Naive thymus-derived CD4-positive, alpha-beta T cell (primary cell): Measurements from ENCODE around the gene TUBGCP3. TPM values are rescaled to one million over a fixed set of nuclear protein-coding genes. Genes with fewer than 3 reads are reported as not detected.
"Not testable (repeated sequence)": the region's sequence is repeated elsewhere in the genome, so short reads cannot be mapped to it uniquely, and the experiment has no call there.

Experiments
- ATAC-seq: fragments of 150-1000 bp; cut with Tn5 transposase; 2 replicates; pipeline ENCODE4 v1.10.0; 2021; ENCODE audit warnings: mild to moderate bottlenecking, moderate library complexity
- CTCF ChIA-PET: fragments of 350-600 bp; sonication (Branson Sonifier 250); formaldehyde crosslinking; loops from one replicate; lab custom pipeline; 2021; ENCODE audit warnings: antibody characterized with exemption; lab: Charles Lee
- POLR2A ChIA-PET: fragments of 350-600 bp; sonication (Branson Sonifier 250); formaldehyde crosslinking; loops from one replicate; lab custom pipeline; 2021; ENCODE audit warnings: antibody characterized with exemption, inconsistent platforms; lab: Charles Lee
- DNase-seq, 9 donors: peaks; one replicate each; pipeline versions ENCODE4 v3.0.0 to v3.0.0-alpha.2; 2020 to 2022; ENCODE audit warnings: mixed read lengths in 1 of 9
- H3K27ac ChIP-seq: one replicate; pipeline ENCODE4 v1.7.0; 2013; ENCODE audit warnings: mild to moderate bottlenecking, low read depth, low read length, moderate library complexity
- H3K27me3 ChIP-seq, 2 donors: one replicate each; pipeline ENCODE4 v1.7.0; 2013; ENCODE audit warnings: low read length in 2 of 2, mild to moderate bottlenecking in 2 of 2, moderate library complexity in 2 of 2; ENCODE audit not compliant: control insufficient read depth in 2 of 2, insufficient read depth in 2 of 2
- H3K36me3 ChIP-seq, 3 experiments: 1 replicate in 2 of 3; 2 replicates in 1 of 3; pipeline ENCODE4 v1.7.0; 2013; ENCODE audit warnings: low read length in 3 of 3, mild to moderate bottlenecking in 3 of 3, moderate library complexity in 1 of 3; ENCODE audit not compliant: insufficient read depth in 3 of 3, control insufficient read depth in 2 of 3
- H3K4me1 ChIP-seq, 2 donors: one replicate each; pipeline ENCODE4 v1.7.0; 2013; ENCODE audit warnings: low read length in 2 of 2, mild to moderate bottlenecking in 2 of 2, moderate library complexity in 1 of 2; ENCODE audit not compliant: control insufficient read depth in 2 of 2, insufficient read depth in 2 of 2
- H3K4me3 ChIP-seq: 2 replicates; pipeline ENCODE4 v1.7.0; 2013; ENCODE audit warnings: mild to moderate bottlenecking, low read length
- H3K9me3 ChIP-seq, 3 experiments: 1 replicate in 2 of 3; 2 replicates in 1 of 3; pipeline ENCODE4 v1.7.0; 2013; ENCODE audit warnings: low read length in 3 of 3; ENCODE audit not compliant: control insufficient read depth in 2 of 3
- H3K27ac Mint-ChIP-seq, 9 donors: one replicate each; pipeline ENCODE4 v1.8.0; 2020 to 2022; ENCODE audit warnings: mixed read lengths in 9 of 9, mild to moderate bottlenecking in 8 of 9, moderate library complexity in 5 of 9, inconsistent platforms in 2 of 9
- H3K27me3 Mint-ChIP-seq, 5 donors: one replicate each; pipeline ENCODE4 v1.8.0; 2021 to 2022; ENCODE audit warnings: mixed read lengths in 5 of 5, mild to moderate bottlenecking in 1 of 5
- H3K36me3 Mint-ChIP-seq, 5 donors: one replicate each; pipeline ENCODE4 v1.8.0; 2020 to 2022; ENCODE audit warnings: mixed read lengths in 5 of 5, mild to moderate bottlenecking in 3 of 5, inconsistent platforms in 1 of 5
- H3K4me1 Mint-ChIP-seq, 7 donors: one replicate each; pipeline ENCODE4 v1.8.0; 2020 to 2022; ENCODE audit warnings: mixed read lengths in 7 of 7, mild to moderate bottlenecking in 3 of 7, inconsistent platforms in 1 of 7
- H3K4me3 Mint-ChIP-seq, 10 donors: one replicate each; pipeline ENCODE4 v1.8.0; 2020 to 2022; ENCODE audit warnings: mild to moderate bottlenecking in 10 of 10, mixed read lengths in 10 of 10, moderate library complexity in 6 of 10, inconsistent platforms in 2 of 10
- H3K9me3 Mint-ChIP-seq, 11 donors: one replicate each; pipeline ENCODE4 v1.8.0; 2020 to 2022; ENCODE audit warnings: mixed read lengths in 11 of 11, mild to moderate bottlenecking in 4 of 11, inconsistent platforms in 1 of 11, moderate library complexity in 1 of 11
- intact Hi-C, 2 donors: fragments of 100-400 bp; cut with micrococcal nuclease; formaldehyde crosslinking; loops; one replicate each; pipeline ENCODE4 v1.15.1; 2023
- polyA plus RNA-seq, 2 donors: library from polyadenylated mRNA; unstranded; fragments of 300-500 nt; fragmentation: Illumina TruSeq; gene quantifications; one replicate each; pipeline ENCODE4 v1.2.3, GENCODE V29; 2021
- total RNA-seq, 6 experiments: library from RNA in 5 of 6; stranded (reverse) in 5 of 6; gene quantifications; 1 replicate in 5 of 6; 2 replicates in 1 of 6; pipeline ENCODE4 v1.2.3 and lab custom pipeline; 2021 to 2026

The TUBGCP3 gene
- total and polyA plus RNA-seq, 7 experiments from 2014 or later: 15.4 to 56.7 (median 43.5) TPM

- ChIA-PET POLR2A (no interaction called here), CTCF (no interaction called here)
- Histone ChIP-seq H3K9me3 (no peaks in the 10 kb centered on the region), H3K27ac (no peak overlapping the region), H3K27me3 (no peaks in the 10 kb centered on the region), H3K36me3 (peaks cover 0 to 37% (median 4%) of the 10 kb centered on the region in 3 experiments), H3K4me1 (no peaks in the 10 kb centered on the region), H3K4me3 (no peak overlapping the region)
- peaks cover 0 to 60% (median 42%) of the 10 kb centered on the region in 5 donors for H3K36me3 Mint-ChIP-seq
- ATAC-seq (no peak), DNase-seq (no peak)
- intact Hi-C loops: no loop called here
- H3K4me3 Mint-ChIP-seq: no peak overlapping the region
- no peaks in the 10 kb centered on the region for H3K4me1 Mint-ChIP-seq
- H3K9me3 Mint-ChIP-seq: no peaks in the 10 kb centered on the region
- H3K27ac Mint-ChIP-seq: no peak overlapping the region
- H3K27me3 Mint-ChIP-seq: no peaks in the 10 kb centered on the region
Measured at GRCh38 chr13:112496166-112496565, 91.8 kb downstream of the TUBGCP3 start.

DNA sequence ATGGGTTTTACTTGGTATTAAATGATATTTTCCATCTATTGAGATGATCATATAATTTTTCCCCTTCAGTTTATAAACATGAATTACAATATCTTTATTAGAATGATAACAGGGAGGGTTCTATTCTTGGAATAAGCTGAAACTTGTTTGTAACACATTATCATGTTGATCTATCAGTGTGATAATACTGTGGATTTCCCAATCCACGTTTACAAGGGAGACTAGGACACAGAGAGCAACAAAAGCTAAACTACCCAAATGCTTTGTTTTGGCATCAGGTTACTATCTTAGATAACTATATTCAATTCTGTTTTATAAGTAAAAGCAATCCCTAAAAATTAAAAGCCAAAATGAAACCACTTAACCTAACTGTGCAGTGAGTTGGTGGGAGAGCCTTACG lies 92.5 kb downstream of the TUBGCP3 start:
- POLR2A ChIA-PET: no interaction called here
- CTCF ChIA-PET: no interaction called here
- Mint-ChIP-seq H3K27me3 (no peaks in the 10 kb centered on the region), H3K27ac (no peak overlapping the region), H3K36me3 (peaks cover 0 to 59% (median 42%) of the 10 kb centered on the region in 5 donors), H3K4me1 (no peaks in the 10 kb centered on the region), H3K9me3 (no peaks in the 10 kb centered on the region), H3K4me3 (no peak overlapping the region)
- Histone ChIP-seq H3K4me3 (no peak overlapping the region), H3K9me3 (no peaks in the 10 kb centered on the region), H3K36me3 (peaks cover 0 to 37% (median 4%) of the 10 kb centered on the region in 3 experiments), H3K4me1 (no peaks in the 10 kb centered on the region), H3K27me3 (no peaks in the 10 kb centered on the region), H3K27ac (no peak overlapping the region)
- intact Hi-C loops: no loop called here
- no peak for ATAC-seq
- DNase-seq: no peak

- H3K27me3 Mint-ChIP-seq: no peaks in the 10 kb centered on the region
- Histone ChIP-seq H3K27me3 (no peaks in the 10 kb centered on the region), H3K27ac (no peak overlapping the region), H3K36me3 (peaks cover 0 to 22% (median 0%) of the 10 kb centered on the region in 3 experiments), H3K4me1 (no peaks in the 10 kb centered on the region), H3K9me3 (no peaks in the 10 kb centered on the region), H3K4me3 (no peak overlapping the region)
- peak overlapping the region in 1 of 9 donors; percentile 22 for H3K27ac Mint-ChIP-seq
- peaks cover 0 to 5% (median 0%) of the 10 kb centered on the region in 11 donors for H3K9me3 Mint-ChIP-seq
- H3K4me1 Mint-ChIP-seq: peaks cover 0 to 5% (median 0%) of the 10 kb centered on the region in 7 donors
- DNase-seq: no peak
- intact Hi-C loops: no loop called here
- ChIA-PET POLR2A (no interaction called here), CTCF (no interaction called here)
- ATAC-seq: no peak
- H3K4me3 Mint-ChIP-seq: no peak overlapping the region
- H3K36me3 Mint-ChIP-seq: peaks cover 5 to 53% (median 38%) of the 10 kb centered on the region in 5 donors
Measured at GRCh38 chr13:112489199-112489598, 98.8 kb downstream of the TUBGCP3 start.

- H3K27me3 Mint-ChIP-seq, H3K27ac Mint-ChIP-seq, H3K9me3 ChIP-seq, H3K4me1 ChIP-seq, intact Hi-C loops, POLR2A ChIA-PET, H3K4me3 ChIP-seq, H3K27ac ChIP-seq, H3K4me3 Mint-ChIP-seq, H3K27me3 ChIP-seq, H3K4me1 Mint-ChIP-seq, DNase-seq, CTCF ChIA-PET, ATAC-seq, H3K9me3 Mint-ChIP-seq: not testable (repeated sequence)
- H3K36me3 Mint-ChIP-seq: peaks cover 5 to 56% (median 38%) of the 10 kb centered on the region in 5 donors
- peaks cover 0 to 22% (median 0%) of the 10 kb centered on the region in 3 experiments for H3K36me3 ChIP-seq
Measured at GRCh38 chr13:112488343-112489050, 99.5 kb downstream of the TUBGCP3 start.

DNA sequence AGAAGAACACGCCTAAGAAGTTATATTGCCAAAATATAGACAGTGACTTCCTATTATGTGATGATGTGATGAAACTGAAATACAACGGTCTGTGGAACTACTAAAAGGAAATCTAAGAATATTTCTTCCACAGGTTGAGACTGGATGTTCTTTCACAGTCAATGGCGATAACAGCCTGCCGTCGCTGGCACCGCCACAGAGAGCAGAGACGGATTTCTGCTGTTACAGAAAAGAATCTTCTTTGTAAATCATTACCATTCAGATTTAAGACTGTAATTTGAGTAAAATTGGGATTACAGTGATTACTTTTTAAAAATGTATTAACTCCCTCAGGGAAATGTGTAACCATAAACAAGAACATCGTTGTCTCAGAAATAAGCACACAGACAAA lies 100.8 kb downstream of the TUBGCP3 start:
- peaks cover 5 to 62% (median 47%) of the 10 kb centered on the region in 5 donors for H3K36me3 Mint-ChIP-seq
- H3K27ac ChIP-seq: no peak overlapping the region
- no peak overlapping the region for H3K4me3 ChIP-seq
- CTCF ChIA-PET: no interaction called here
- no peaks in the 10 kb centered on the region for H3K27me3 Mint-ChIP-seq
- DNase-seq: no peak
- no peak overlapping the region for H3K4me3 Mint-ChIP-seq
- H3K27ac Mint-ChIP-seq: no peak overlapping the region
- POLR2A ChIA-PET: no interaction called here
- intact Hi-C loops: no loop called here
- H3K36me3 ChIP-seq: peaks cover 0 to 22% (median 0%) of the 10 kb centered on the region in 3 experiments
- no peaks in the 10 kb centered on the region for H3K9me3 ChIP-seq
- H3K4me1 Mint-ChIP-seq: peaks cover 0 to 5% (median 0%) of the 10 kb centered on the region in 7 donors
- no peaks in the 10 kb centered on the region for H3K27me3 ChIP-seq
- H3K4me1 ChIP-seq: no peaks in the 10 kb centered on the region
- H3K9me3 Mint-ChIP-seq: peaks cover 0 to 23% (median 6%) of the 10 kb centered on the region in 11 donors
- no peak for ATAC-seq

DNA sequence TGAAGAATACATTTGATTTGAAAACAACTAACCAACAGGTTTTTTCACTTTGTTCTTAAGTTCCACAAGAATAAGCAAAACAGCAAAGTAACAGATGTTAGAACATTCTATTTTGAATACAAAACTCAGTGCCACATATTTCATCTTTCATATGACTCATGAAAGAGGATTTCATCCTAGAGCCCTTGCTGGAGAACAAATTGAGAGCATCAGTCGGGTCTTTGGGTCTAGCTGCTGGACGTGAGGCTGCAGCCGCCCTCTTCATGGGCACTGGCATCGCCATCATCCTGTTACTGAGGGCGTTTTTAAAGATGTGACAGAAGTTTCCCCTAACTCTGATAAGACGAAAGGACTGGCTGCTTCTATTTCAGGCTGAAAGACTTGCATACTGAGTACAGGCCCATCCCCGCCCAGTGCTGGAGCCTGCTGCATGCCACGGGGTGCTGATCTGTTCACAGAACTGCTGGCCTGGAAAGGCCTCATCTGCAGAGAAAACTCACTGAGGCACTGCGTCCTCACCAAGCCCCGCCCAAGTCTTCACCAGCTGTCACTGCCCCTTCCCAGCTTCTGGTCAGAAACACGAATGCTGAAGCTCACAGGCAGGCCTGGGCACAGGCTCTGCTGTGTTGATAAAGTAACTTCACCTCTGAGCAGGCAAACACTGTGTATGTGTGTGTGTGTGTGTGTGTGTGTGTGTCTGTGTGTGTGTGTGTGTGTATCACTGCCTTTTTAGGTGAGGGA lies 101.4 kb downstream of the TUBGCP3 start:
- Histone ChIP-seq H3K9me3 (no peaks in the 10 kb centered on the region), H3K36me3 (peaks cover 0 to 22% (median 0%) of the 10 kb centered on the region in 3 experiments), H3K27ac (no peak overlapping the region), H3K4me1 (no peaks in the 10 kb centered on the region), H3K4me3 (no peak overlapping the region), H3K27me3 (no peaks in the 10 kb centered on the region)
- Mint-ChIP-seq H3K36me3 (peaks cover 5 to 57% (median 48%) of the 10 kb centered on the region in 5 donors), H3K27ac (no peak overlapping the region), H3K4me1 (peaks cover 0 to 5% (median 0%) of the 10 kb centered on the region in 7 donors), H3K4me3 (no peak overlapping the region), H3K9me3 (peaks cover 0 to 28% (median 8%) of the 10 kb centered on the region in 11 donors), H3K27me3 (no peaks in the 10 kb centered on the region)
- ATAC-seq (no peak), DNase-seq (no peak)
- intact Hi-C loops: no loop called here
- ChIA-PET CTCF (no interaction called here), POLR2A (no interaction called here)
